Stimulated activated CD4-positive, alpha-beta T cell treated with anti-CD3 and anti-CD28 coated beads, TNF-alpha, amount 100 ng/mL, for 48 hours (primary cell): ENCODE data around the gene C6orf118.

Experiments
- DNase-seq, 3 donors: peaks; one replicate each; pipeline ENCODE4 v3.0.0-alpha.2; 2020; ENCODE audit warnings: low read depth in 3 of 3

Gene C6orf118

GRCh38 chr6:165308926-165309731 is at the start of gene C6orf118:
Gene C6orf118 (minus strand): TSS chr6:165309605. CDS start chr6:165309586, 19 bp downstream.
- no peak for DNase-seq

GRCh38 chr6:165345700-165346099 is 36.3 kb upstream of the C6orf118 start:
- no peak for DNase-seq

GRCh38 chr6:165340532-165340931 is 31.1 kb upstream of the C6orf118 start:
- no peak for DNase-seq

- no peak for DNase-seq
These were observed 16.2 kb upstream of the C6orf118 start for GRCh38 chr6:165325609-165326008.

GRCh38 chr6:165321555-165322145 is 12.2 kb upstream of the C6orf118 start:
- no peak for DNase-seq

GRCh38 chr6:165321150-165321549 is 11.7 kb upstream of the C6orf118 start:
- DNase-seq, result no peak

GRCh38 chr6:165317723-165318122 is 8.3 kb upstream of the C6orf118 start:
- DNase-seq, result no peak

GRCh38 chr6:165306955-165307354 is 2.5 kb downstream of the C6orf118 start:
- no peak for DNase-seq

- no peak for DNase-seq
These were observed 7.8 kb downstream of the C6orf118 start for GRCh38 chr6:165301372-165302246.

GRCh38 chr6:165300422-165300936 is 8.9 kb downstream of the C6orf118 start:
- no peak for DNase-seq

GRCh38 chr6:165298875-165299274 is 10.5 kb downstream of the C6orf118 start:
- DNase-seq, result no peak

- no peak for DNase-seq
These were observed 11.0 kb downstream of the C6orf118 start for GRCh38 chr6:165298402-165298801.

- DNase-seq, result no peak
These were observed 16.7 kb downstream of the C6orf118 start for GRCh38 chr6:165292657-165293056.

GRCh38 chr6:165274611-165275010 is 34.8 kb downstream of the C6orf118 start:
- DNase-seq, result no peak

GRCh38 chr6:165272585-165272984 is 36.8 kb downstream of the C6orf118 start:
- DNase-seq, result no peak

GRCh38 chr6:165268987-165269386 is 40.4 kb downstream of the C6orf118 start:
- DNase-seq, result no peak

- DNase-seq, result no peak
These were observed 42.8 kb downstream of the C6orf118 start for GRCh38 chr6:165266621-165267020.

- DNase-seq, result no peak
These were observed 43.2 kb downstream of the C6orf118 start for GRCh38 chr6:165266191-165266590.

- DNase-seq, result no peak
These were observed 48.9 kb downstream of the C6orf118 start for GRCh38 chr6:165260462-165260861.

GRCh38 chr6:165249808-165250207 is 59.6 kb downstream of the C6orf118 start:
- DNase-seq, result no peak

- DNase-seq, result no peak
These were observed 63.7 kb downstream of the C6orf118 start for GRCh38 chr6:165245701-165246100.

- DNase-seq, result no peak
These were observed 64.1 kb downstream of the C6orf118 start for GRCh38 chr6:165245287-165245686.
